DMS79 (cell line): ENCODE measurements around the gene GSTA1.
"Not testable (repeated sequence)": the region's sequence is repeated elsewhere in the genome, so short reads cannot be mapped to it uniquely, and the experiment has no call there.

Source experiments
- DNase-seq: peaks from one replicate; lab custom pipeline; 2025; lab: John Stamatoyannopoulos, UW

Gene GSTA1

DNA sequence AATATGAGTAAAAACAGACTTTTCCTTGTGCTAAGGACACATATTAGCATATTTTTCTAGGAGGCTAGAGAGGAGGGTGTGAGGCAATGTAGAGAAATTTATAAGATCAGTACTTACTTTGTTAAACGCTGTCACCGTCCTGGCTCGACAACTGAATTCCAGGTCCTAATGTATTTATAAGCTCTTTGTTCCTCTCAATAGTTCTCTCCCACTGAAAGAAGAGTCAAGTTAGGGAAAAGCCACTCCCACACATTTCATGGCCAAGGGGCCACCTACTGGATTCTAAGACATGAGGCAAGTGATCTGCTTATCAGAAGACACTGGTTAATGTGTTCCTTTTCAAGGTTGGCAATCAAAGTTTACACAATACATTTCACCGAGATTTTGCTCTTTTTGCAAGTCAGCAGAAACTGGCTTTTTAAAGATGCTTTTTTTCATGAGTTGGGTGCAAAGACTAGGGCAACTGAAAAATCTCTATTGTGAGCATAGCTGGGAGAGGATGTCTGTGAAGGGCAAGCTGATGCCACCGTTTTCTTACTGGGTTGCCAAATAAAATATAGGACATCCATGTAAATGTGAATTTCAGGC is at the start of gene GSTA1:
TSS of gene GSTA1 (minus strand) at position 149 of the 588 bp plus-strand sequence. CDS start 4,549 bp downstream, outside the sequence.
- DNase-seq: not testable (repeated sequence)

- DNase-seq: no peak
Observed at GRCh38 chr6:52849137-52849536, 45.5 kb upstream of the GSTA1 start.

DNA sequence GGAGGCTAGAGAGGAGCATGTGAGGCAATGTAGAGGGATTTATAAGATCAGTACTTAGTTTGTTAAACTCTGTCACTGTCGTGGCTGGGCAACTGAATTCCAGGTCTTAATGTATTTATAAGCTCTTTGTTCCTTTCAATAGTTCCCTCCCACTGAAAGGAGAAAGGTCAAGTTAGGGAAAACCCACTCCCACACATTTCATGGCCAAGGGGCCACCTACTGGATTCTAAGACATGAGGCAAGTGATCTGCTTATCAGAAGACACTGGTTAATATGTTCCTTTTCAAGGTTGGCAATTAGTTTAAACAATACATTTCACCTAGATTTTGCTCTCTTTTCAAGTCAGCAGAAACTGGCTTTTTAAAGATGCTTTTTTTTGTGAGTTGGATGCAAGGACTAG is 42.4 kb upstream of the GSTA1 start:
- DNase-seq: no peak

DNA sequence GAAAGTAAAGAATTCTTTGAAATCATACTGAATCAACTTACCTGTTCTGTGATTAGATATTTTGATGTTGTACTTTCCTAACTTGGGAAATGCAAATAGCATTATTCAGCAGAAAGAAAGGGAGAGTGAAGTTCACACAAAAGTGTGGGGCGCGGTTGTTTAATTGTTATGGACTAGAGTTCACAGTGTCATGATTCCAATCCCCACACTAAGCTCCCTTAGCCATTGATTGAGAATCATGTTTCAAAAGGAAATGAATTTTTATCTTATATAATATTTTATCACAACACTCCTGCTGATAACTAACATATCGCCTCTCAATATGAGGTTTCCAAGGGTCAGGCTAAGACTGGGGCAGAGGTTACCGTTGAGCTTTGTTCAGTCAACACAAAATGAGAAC is 40.0 kb upstream of the GSTA1 start:
- DNase-seq: no peak

- no peak for DNase-seq
Observed at GRCh38 chr6:52840763-52841585, 37.4 kb upstream of the GSTA1 start, which contains the start of gene GSTA5. Gene GSTA5 (minus strand): TSS chr6:52840813.

- DNase-seq: no peak
Observed at GRCh38 chr6:52839124-52840055, 35.8 kb upstream of the GSTA1 start.

- no peak for DNase-seq
Observed at GRCh38 chr6:52834481-52834880, 30.9 kb upstream of the GSTA1 start.

GRCh38 chr6:52830869-52831268 is 27.3 kb upstream of the GSTA1 start:
- not testable (repeated sequence) for DNase-seq

DNA sequence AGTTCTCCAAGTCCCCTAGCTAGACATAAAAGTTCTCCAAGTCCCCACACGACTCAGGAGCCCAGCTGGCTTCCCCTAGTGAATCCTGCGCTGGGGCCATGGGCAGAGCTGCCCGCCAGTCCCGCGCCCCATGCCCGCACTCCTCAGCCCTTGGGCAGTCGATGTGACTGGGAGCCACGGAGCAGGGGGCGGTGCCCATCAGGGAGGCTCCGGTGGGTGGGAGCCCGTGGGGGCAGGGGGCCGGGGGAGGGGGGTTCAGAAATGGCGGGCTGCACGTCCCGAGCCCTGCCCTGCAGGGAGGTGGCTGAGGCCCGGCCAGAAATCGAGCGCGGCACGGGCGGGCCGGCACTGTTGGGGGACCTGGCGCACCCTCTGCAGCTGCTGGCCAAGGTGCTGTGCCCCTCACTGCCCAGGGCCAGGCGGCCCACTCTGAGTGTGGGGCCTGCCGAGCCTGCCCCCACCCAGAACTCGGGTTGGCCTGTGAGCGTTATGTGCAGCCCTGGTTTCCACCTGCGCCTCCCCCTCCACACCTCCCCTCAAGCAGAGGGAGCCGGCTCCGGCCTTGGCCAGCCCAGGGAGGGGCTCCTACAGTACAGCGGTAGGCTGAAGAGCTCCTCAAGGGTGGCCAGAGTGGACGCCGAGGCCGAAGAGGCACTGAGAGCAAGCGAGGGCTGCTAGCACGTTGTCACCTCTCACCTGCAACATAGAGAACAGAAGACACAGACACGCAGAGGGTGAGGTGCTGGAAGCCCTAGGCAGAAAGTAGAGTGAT is 25.6 kb upstream of the GSTA1 start:
- no peak for DNase-seq

- DNase-seq: not testable (repeated sequence)
Observed at GRCh38 chr6:52828621-52829020, 25.0 kb upstream of the GSTA1 start.

DNA sequence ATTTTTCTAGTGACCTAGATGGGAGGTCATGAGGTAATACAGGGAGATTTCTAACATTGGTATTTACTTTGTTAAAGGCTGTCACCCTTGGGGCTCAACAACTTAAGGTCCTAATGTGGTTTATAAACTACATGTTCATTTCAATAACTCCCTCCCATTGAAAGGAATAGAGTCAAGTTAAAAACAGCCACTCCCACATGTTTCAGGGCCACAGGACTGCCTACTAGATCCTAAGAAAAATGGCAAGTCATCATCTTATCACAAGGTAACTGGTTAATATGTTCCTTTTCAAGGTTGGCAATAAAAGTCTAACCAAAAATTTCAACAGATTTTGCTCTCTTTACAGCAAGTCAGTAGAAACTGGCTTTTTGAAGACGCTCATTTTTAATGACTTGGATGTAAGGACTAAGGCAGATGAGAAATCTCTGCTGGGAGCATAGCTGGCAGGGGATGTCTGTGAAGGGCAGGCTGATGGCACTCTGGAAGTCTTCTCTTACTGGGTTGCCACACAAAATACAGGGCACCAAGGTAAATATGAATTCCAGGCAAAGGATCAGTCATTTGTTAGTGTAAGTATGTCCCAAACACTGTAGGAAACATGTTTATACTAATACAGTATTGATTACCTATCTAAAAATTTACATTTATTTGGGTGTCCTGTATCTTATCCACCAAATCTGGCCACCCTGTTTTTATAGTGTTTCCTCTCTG is 23.6 kb upstream of the GSTA1 start:
- not testable (repeated sequence) for DNase-seq

GRCh38 chr6:52826513-52826912 is 22.9 kb upstream of the GSTA1 start:
- DNase-seq: no peak

DNA sequence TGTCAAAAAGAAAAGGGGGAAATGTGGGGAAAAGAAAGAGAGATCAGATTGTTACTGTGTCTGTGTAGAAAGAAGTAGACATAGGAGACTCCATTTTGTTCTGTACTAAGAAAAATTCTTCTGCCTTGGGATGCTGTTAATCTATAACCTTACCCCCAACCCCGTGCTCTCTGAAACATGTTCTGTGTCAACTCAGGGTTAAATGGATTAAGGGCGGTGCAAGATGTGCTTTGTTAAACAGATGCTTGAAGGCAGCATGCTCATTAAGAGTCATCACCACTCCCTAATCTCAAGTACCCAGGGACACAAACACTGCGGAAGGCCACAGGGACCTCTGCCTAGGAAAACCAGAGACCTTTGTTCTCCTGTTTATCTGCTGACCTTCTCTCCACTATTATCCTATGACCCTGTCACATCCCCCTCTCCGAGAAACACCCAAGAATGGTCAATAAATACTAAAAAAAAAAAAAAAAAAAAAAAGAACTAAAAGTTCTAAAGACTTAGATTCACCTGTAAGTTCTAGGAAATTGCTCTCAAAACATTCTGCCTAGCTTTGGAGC is 22.4 kb upstream of the GSTA1 start:
- not testable (repeated sequence) for DNase-seq

DNA sequence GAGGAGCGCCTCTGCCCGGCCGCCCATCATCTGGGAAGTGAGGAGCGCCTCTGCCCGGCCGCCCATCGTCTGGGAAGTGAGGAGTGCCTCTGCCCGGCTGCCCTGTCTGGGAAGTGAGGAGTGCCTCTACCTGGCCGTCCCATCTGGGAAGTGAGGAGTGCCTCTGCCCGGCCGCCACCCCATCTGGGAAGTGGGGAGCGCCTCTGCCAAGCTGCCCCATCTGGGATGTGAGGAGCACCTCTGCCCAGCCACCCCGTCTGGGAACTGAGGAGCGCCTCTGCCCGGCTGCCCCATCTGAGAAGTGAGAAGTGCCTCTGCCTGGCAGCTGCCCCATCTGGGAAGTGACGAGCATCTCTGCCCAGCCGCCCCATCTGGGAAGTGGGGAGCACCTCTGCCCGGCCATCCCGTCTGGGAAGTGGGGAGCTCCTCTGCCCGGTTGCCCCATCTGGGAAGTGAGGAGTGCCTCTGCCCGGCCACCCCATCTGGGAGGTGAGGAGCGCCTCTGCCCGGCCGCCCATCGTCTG is 21.7 kb upstream of the GSTA1 start:
- not testable (repeated sequence) for DNase-seq

- DNase-seq: no peak
Observed at GRCh38 chr6:52821842-52822241, 18.2 kb upstream of the GSTA1 start.

- DNase-seq: no peak
Observed at GRCh38 chr6:52820198-52820597, 16.6 kb upstream of the GSTA1 start.

GRCh38 chr6:52815167-52816092 is 11.8 kb upstream of the GSTA1 start:
- DNase-seq: no peak

- not testable (repeated sequence) for DNase-seq
Observed at GRCh38 chr6:52814545-52814944, 10.9 kb upstream of the GSTA1 start.

- DNase-seq: not testable (repeated sequence)
Observed at GRCh38 chr6:52809777-52810176, 6.2 kb upstream of the GSTA1 start.
